HG03045 (cell line): ENCODE measurements around the gene LDLRAD3.

Experiments
- ATAC-seq: cut with Tn5 transposase; IDR thresholded peaks from one replicate; pipeline ENCODE4 v1.9.1; 2021; ENCODE audit warnings: mild to moderate bottlenecking, moderate library complexity; ENCODE audit not compliant: unreplicated experiment

Gene LDLRAD3

GRCh38 chr11:35953081-35953760, 9.4 kb downstream of the LDLRAD3 start:
- ATAC-seq = no peak

- no peak for ATAC-seq
Observed at GRCh38 chr11:35954205-35954604, 10.3 kb downstream of the LDLRAD3 start.

- ATAC-seq = no peak
Observed at GRCh38 chr11:35955636-35956035, 11.8 kb downstream of the LDLRAD3 start.

- no peak for ATAC-seq
Observed at GRCh38 chr11:35962369-35963138, 18.7 kb downstream of the LDLRAD3 start.

- ATAC-seq = no peak
Observed at GRCh38 chr11:35963911-35964310, 20.0 kb downstream of the LDLRAD3 start.

- ATAC-seq = no peak
Observed at GRCh38 chr11:35964841-35965240, 21.0 kb downstream of the LDLRAD3 start.

GRCh38 chr11:35967042-35967441, 23.2 kb downstream of the LDLRAD3 start:
- no peak for ATAC-seq

GRCh38 chr11:35968386-35969088, 24.7 kb downstream of the LDLRAD3 start:
- no peak for ATAC-seq

- ATAC-seq = no peak
Observed at GRCh38 chr11:35969089-35970042, 25.5 kb downstream of the LDLRAD3 start.

GRCh38 chr11:35970445-35970844, 26.6 kb downstream of the LDLRAD3 start:
- ATAC-seq = no peak

- ATAC-seq = no peak
Observed at GRCh38 chr11:35971841-35972422, 28.1 kb downstream of the LDLRAD3 start.

- ATAC-seq = no peak
Observed at GRCh38 chr11:35974882-35975589, 31.2 kb downstream of the LDLRAD3 start.

GRCh38 chr11:35976434-35976833, 32.6 kb downstream of the LDLRAD3 start:
- no peak for ATAC-seq

GRCh38 chr11:35978183-35978582, 34.3 kb downstream of the LDLRAD3 start:
- no peak for ATAC-seq

GRCh38 chr11:35978891-35979290, 35.0 kb downstream of the LDLRAD3 start:
- no peak for ATAC-seq

- no peak for ATAC-seq
Observed at GRCh38 chr11:35980686-35981390, 37.0 kb downstream of the LDLRAD3 start.

GRCh38 chr11:35981581-35981980, 37.7 kb downstream of the LDLRAD3 start:
- ATAC-seq = no peak

- ATAC-seq = no peak
Observed at GRCh38 chr11:35982061-35982460, 38.2 kb downstream of the LDLRAD3 start.

GRCh38 chr11:35983981-35984380, 40.1 kb downstream of the LDLRAD3 start:
- ATAC-seq = no peak
